PFSK-1 (cell line): ENCODE results near the gene ZNF827.

Source experiments
- FOXP2 ChIP-seq: optimal IDR thresholded peaks from 2 replicates; pipeline ENCODE3; 2011; ENCODE audit warnings: borderline replicate concordance, control low read depth, inconsistent platforms; ENCODE audit not compliant: insufficient read depth; ENCODE audit errors: extremely low read length, extremely low read depth
- POLR2AphosphoS5 ChIP-seq: IDR thresholded peaks from 2 replicates; pipeline ENCODE4 v1.6.1; 2012; ENCODE audit warnings: low read depth, mild to moderate bottlenecking, control low read depth, low read length, moderate library complexity
- REST ChIP-seq, 2 experiments: IDR thresholded peaks; 2 replicates each; pipeline versions ENCODE4 v1.6.1 to v1.8.0; 2011 to 2012; ENCODE audit warnings: low read depth in 2 of 2, low read length in 2 of 2, control low read depth in 1 of 2, inconsistent platforms in 1 of 2, mild to moderate bottlenecking in 1 of 2, moderate library complexity in 1 of 2; ENCODE audit not compliant: insufficient read depth in 1 of 2
- SIN3A ChIP-seq: IDR thresholded peaks from 2 replicates; pipeline ENCODE4 v1.6.1; 2012; ENCODE audit warnings: mild to moderate bottlenecking, low read length, moderate library complexity, borderline replicate concordance; ENCODE audit not compliant: insufficient read depth
- TAF1 ChIP-seq: IDR thresholded peaks from 2 replicates; pipeline ENCODE4 v1.6.1; 2012; ENCODE audit warnings: low read length, control low read depth, borderline replicate concordance; ENCODE audit not compliant: insufficient read depth

ZNF827 gene

GRCh38 chr4:145736241-145736831 lies 202.3 kb downstream of the ZNF827 start:
- TF ChIP-seq SIN3A, result no peak
- no peak for TF ChIP-seq FOXP2
- no peak for TF ChIP-seq TAF1
- no peak for TF ChIP-seq REST (IDR thresholded peaks at IDR 0.05; ENCODE audit: insufficient read depth in 1 of 2, low read depth in 2 of 2, low read length in 2 of 2)
- no peak for TF ChIP-seq POLR2AphosphoS5

- TF ChIP-seq POLR2AphosphoS5 (no peak), TAF1 (no peak), REST (IDR thresholded peaks at IDR 0.05; ENCODE audit: insufficient read depth in 1 of 2, low read depth in 2 of 2, low read length in 2 of 2) (no peak), FOXP2 (no peak), SIN3A (no peak)
Measured at GRCh38 chr4:145735827-145736226, 202.8 kb downstream of the ZNF827 start.

- TF ChIP-seq FOXP2, result no peak
- no peak for TF ChIP-seq REST (IDR thresholded peaks at IDR 0.05; ENCODE audit: insufficient read depth in 1 of 2, low read depth in 2 of 2, low read length in 2 of 2)
- no peak for TF ChIP-seq TAF1
- no peak for TF ChIP-seq SIN3A
Measured at GRCh38 chr4:145735347-145735675, 203.3 kb downstream of the ZNF827 start.

GRCh38 chr4:145734576-145735346 lies 203.9 kb downstream of the ZNF827 start:
- TF ChIP-seq POLR2AphosphoS5 (no peak), SIN3A (no peak), TAF1 (no peak), REST (IDR thresholded peaks at IDR 0.05; ENCODE audit: insufficient read depth in 1 of 2, low read depth in 2 of 2, low read length in 2 of 2) (no peak), FOXP2 (no peak)
